HG02973 (cell line): Measurements from ENCODE around the gene PCP4.

ENCODE experiments used
- ATAC-seq: cut with Tn5 transposase; IDR thresholded peaks from one replicate; pipeline ENCODE4 v1.9.1; 2021; ENCODE audit warnings: moderate library complexity; ENCODE audit not compliant: unreplicated experiment

PCP4 gene

DNA sequence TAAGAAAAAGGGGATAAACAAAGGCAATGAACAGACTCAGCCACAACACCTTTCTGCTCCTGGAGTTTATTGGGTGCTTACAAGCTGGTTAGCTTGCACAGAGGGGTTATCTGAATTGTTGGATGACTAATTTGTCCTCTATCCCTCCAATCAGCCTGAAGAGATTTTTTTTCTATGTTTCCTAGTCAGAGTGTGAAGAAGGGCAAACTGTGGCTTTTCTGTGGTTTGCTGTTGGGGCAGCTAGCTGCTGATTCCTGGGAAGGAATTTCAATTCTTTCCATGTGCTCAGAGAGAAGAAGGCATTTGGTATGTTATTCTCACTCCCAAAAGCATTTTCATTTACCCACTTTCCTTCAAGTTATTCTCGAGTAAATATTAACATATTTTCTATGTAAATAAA, 48.6 kb downstream of the PCP4 start:
- no peak for ATAC-seq

DNA sequence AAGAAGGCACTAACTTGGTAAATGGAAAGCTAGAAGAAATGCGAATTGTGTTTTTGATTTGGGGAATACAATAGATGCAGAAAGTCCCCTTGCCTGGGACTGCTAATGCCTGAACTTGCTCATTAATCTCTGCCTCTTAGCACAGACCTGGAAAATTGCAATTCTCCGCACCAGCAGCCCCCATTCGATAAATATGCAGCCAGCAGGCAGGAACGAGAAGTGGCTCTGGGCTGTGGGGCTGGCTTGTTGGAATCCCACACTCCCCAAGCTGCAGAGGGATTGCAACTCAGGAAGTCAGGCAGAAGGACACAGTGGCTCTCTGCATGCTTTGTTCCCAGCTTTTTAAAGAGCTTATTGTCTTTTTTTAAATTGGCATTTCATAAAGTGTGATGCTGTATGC, 51.3 kb downstream of the PCP4 start:
- ATAC-seq, result no peak

DNA sequence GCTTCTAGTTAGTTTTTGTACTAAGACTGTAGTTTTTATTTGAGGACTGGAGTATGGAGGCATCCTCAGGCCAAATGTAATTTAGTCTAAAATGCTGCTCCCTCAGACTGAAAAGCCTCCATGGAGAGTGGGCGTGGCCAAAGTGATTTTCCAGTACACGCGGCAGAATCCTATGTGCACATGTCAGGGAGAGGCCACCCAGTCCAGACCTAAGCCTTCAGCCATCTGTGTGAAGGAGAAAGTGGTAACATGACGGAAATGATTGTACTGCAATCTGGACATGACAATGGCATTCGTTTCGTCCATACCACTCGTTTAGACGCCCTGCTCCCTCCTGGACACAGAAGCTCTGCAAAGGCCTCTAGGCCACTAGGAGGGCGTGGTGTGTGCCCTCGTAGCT, 56.2 kb downstream of the PCP4 start:
- ATAC-seq, result no peak

DNA sequence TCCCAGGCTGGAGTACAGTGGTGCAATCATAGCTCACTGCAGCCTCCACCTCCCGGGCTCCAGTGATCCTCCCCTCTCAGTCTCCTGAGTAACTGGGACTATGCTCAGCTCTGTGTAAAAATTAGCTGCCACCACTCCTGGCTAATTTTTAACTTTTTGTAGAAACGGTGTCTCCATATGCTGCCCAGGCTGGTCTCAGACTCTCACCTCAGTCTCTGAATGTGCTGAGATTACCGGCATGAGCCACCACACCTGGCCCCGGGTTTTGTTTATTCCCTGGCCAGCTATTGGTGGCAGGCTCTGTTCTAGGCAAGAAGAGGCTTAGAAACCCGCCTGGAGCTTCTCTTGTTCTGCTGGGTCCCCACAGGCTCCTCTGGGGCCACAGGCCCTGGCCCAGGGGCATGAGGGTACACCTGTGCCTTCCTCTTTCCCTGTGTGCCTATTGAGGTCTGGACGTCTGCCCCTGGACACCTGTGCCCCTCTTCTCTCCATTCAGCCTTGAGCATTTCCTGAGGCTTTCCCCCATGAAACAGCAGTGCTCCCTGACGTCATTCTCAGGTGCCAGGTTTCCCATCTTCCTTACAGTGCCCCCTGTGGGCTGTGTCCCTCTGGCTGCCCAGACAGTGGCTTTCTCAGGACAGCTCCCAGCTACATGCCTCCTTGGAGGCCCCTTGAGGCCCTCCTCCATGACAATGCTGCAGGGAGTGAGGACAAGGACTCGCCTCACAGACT, 57.5 kb downstream of the PCP4 start:
- ATAC-seq, result no peak

DNA sequence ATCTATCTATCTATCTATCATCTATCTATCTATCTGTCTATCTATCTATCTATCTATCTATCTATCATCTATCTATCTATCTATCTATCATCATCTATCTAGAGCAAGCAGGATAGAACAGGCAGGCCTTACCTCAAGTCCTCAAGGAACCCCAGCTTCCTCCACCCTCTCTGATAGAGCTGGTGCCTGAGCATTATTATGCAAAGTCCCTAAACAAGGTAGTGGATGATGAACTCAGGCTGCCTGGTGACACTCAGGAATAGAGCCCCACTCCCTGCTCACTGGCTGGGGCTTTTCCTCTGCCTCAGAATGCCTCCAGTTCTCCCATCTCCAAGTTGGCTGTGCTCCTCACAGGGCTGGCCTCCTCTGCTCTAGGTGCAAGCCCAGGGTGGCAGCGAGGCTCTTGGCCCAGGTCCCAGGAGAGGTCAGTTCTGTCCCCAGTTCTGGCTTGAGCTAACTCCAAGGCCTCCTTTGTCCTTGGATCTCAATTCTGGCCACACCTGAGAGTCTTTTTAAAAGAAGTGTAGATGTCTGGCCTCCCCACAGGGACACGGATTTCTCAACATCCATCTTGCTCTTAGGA, 60.2 kb downstream of the PCP4 start:
- ATAC-seq, result no peak

DNA sequence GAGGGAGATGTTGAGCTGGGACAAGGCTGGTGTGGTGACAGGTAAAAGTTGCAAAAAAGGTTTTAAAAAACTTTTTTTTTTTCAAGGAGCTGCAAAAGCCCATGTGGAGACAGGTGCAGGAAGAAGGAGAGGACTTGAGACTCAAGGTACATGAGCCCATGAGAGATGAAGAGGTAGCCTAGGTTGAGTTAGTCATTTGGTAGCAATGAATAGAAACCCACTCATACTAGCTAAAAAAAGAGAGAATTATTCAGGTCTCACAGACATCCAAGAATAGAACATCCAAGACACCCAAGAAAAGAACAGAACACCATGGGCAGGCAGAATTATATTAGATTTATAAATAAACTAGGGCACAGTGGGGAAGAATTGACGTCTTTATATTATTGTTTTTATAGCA, 65.1 kb downstream of the PCP4 start:
- ATAC-seq, result no peak

DNA sequence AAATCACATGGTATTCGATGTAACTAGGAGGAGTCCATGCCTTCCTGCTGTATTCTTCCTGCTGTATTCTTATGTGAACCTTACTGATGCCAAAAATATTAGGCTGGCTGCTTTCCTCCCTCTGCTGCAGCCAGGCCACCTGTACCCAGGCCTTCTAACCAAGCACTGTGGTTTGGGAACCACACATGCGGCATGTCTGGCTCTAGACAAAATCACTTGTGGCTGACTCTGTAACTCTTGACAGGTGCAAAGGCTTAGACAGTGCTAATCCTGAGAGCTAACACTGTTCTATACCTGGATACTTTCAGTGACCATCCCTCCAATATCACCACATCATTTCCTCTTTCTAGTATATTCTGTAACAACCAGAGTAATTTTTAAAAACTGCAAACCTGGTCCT, 67.7 kb downstream of the PCP4 start:
- no peak for ATAC-seq

DNA sequence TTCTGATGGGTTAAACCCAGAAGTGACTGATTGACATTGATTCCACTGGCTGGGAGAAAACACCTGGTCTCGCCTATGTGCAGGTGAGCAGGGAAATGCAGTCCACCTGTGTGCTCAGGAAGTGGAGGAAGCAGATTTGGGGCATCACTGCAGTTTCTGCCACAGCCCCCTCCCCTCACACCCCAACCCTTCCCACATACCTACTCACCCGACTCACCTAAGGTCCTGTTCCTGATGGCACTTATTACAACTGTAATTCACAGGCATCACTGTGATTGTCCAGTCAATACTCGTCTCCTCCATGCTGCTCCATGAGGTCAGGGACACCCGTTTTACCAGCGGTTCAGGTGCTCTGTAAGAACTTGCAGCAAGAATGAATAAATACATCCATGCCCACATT, 68.5 kb downstream of the PCP4 start:
- ATAC-seq, result no peak

DNA sequence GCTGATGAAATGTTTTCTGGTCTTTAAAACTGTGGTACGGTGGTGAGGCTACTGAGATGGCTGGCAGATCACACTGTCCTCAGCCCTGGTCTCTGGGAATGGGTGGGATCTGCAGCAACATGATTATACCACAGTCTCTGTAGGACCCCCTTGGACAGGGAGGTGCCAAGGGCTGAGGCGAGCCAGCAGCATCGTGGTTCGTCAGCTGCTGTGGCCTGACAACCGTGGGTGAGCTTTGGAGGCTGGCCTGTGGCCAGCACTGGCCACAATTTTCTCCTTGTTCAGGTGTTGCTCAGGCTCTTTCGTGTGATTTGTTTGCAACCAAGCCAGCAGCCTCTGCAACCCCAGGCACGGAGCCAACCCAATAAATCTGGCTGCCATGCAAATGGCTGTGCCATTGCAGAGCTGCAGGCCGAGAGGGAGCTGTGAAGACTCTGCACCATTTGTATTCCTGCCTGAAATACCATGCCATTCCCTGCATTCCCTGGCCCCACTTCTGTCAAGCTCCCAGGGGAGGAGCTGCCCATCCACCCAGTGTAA, 70.9 kb downstream of the PCP4 start:
- no peak for ATAC-seq

DNA sequence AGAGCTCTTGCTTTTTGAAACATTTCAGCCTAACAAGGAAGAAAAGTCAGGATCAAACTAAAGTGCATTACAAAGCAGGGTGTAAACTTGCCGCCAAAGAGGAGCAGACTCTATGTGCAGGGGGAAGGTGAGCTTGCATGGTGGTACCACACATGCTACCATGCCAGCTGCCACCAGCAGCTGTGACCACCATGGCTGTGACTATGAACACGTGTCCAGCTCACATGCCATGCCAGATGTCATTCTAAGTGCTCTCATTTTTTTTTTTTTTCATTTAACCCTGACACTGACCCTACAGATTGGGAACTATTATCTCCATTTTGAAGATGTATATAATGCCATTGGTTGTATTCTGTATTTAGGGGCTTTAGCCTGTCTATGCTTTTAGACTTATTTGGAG, 79.0 kb downstream of the PCP4 start:
- ATAC-seq, result no peak

DNA sequence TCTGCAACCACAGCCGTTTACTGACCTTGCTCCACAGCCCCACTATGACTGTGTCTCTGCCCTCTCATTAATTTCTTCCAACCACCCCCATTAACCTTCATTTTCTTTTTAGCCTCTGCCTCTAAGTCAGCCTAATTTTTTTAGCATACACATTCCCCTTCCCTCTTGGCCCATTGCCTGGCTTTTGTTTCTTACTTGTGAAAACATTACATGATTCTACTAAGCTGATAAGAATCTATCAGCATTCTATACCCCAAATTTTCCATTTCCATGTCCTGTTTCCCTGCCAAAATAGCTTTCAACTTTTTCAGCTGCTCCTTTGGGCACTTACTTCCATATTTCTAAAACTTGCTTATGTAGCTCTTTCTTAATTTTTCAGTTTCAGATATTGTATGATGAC, 79.8 kb downstream of the PCP4 start:
- no peak for ATAC-seq

DNA sequence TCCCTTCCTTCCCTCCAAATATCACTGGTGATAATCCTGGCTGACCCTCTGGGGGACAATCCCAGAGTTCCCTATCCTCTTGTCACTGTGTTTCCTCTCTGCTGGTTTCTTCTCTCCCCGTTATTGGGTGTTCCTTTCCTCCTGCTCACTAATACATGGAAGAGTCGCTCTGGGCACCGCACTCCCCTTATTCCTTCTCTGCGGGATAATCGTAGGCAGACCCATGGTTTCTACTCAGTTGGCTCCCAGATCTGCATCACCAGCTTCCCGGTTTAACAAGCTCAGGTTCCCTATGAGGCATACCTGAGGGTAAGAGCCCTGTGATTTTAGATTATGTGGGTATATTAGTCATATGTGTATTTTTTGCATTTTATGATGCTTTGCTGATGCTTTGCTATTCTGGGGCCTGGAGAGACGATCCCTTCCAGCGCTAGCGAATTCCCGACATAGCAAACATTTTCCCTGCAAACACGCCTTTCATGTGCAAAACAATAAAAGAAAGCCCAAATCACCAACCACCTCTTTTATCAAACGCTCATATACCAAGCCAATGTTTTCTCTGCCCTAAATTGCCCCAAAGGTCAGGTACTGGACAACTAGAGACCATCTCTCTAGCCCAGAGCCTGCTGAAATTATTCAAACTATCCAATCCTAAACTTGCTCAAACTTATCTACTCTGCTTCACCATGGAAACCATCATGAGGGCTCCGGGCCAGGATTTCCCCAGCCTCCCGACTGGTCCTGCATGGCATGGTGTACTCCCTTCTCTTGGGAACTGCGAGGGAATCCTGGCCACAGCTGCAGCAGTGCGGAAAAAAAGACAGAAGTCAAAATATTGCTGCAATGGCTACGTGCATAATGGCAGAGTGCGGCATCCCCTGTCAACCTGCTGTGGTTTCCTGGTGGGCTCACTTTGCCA, 84.2 kb downstream of the PCP4 start:
- ATAC-seq, result no peak

DNA sequence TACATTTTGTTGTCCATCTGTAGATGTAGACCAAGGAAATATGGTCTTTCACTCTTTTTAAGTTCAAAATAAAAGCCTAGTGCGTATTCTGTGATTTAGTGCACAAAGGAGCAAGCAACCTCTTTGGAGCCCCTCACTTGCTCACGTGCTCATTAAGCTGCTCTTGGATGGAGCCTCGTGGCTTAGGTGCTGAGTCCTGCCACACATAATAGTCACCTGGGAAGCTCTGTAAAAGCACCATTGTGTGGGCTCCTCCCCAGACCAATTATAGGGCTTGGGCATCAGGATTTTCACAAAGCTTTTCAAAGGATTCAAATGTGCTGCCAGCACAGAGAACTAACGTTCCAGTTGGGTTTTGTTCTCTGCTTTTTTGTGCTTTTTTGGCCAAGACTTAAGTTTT, 85.0 kb downstream of the PCP4 start:
- no peak for ATAC-seq

DNA sequence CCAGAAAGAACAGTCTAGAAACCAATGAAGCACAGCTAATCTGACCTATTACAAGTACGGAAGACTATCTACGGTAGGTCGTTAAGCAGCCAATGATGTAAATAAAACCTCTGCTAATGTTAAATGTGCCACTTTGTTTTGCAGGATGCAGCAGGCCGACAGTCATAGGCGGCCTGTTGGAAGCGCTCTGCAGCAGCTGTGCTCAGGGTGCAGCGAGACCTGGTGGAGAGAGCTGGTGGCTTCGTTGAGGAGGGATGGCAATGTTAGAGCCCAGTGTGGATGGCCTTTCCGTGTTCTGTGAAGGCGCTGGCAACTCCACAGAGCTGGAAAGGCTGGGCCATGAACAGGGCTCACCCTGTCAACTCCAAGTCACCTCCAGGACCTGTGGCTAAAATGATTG, 87.3 kb downstream of the PCP4 start:
- no peak for ATAC-seq

DNA sequence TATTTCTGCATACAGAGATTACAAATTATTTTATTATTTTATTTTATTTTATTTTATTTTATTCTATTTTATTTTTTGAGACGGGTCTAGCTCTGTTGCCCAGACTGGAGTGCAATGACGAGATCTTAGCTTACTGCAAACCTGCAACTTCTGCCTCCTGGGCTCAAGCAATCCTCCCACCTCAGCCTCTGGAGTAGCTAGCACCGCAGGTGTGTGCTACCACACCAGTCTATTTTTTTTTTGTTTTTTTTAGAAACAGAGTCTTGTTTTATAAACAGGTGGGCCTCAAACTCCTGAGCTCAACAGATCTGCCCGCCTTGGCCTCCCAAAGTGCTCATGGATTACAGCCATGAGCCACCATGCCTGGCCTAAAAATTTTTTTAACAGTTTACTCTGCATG, 88.1 kb downstream of the PCP4 start:
- no peak for ATAC-seq

DNA sequence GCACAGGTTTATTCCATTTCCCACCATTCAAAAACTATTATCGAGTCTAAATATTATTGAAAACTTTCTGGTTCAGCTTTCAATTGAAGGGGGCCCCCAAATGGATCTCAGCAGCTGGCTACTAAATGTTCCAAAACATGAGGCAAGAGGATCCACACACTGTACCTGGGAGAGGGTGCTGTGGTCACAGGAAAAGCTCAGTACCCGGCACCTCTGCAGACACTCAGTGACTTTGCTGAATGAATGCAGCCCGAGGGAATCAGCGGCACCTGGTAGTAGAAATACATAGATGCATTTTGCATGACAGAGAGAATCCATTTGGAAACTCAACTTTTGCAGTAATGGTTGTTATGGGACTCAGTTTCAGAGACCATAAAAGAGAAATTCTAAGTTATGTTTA, 89.3 kb downstream of the PCP4 start:
- ATAC-seq, result no peak

DNA sequence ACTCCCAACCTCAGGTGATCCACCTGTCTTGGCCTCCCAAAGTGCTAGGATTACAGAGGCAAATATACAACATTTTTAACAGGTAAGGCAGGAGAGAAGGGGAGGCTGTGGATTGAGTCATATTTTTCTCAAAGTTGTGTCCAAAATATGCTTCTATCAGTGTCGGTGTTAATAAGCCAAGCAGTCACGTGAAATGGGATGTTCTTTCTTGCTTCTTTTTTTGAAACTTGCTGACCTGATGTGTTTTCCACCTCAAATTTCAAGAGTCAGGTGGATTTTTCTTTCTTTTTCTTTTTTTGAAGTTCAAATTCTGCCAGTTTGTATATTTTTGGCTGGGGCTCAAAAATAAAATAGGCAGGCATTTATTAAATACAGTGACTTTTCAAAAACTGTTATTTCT, 91.5 kb downstream of the PCP4 start:
- no peak for ATAC-seq

DNA sequence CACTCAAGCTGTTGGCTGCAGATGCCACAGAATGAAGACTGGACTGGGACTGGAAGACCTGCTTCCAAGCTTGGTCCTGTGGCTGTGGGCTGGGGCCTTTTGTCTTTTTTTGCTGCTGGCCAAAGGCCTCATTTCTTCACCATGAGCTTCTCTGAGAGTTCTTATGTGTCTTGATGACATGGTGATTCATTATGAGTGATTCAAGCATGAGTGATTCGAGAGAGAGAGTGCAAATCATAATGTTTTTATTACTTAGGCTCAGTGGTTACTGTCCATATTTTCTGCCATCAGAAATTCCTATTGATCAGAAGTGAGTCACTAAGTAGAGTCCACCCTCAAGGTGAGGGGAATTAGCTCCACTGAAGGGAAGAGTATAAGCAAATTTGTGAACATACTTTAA, 94.0 kb downstream of the PCP4 start:
- no peak for ATAC-seq

DNA sequence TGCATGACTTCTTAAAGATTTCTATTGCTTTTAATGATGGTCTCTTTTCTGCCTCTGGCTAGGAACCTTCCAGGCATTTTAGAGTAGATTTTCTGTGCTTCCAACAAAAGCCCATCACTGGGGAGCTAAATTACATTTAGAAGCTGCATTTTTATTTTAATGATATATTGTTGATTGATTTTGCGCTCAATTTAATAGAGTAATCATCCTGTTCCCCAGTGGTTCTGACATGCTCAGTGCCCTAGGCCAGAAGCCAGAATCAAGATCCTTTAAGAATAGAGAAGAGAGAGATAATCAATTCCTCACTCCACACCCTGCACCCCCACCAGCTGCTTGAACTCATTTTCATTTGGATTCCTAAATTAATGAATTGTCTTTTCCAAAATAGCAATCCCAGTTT, 97.8 kb downstream of the PCP4 start:
- no peak for ATAC-seq

DNA sequence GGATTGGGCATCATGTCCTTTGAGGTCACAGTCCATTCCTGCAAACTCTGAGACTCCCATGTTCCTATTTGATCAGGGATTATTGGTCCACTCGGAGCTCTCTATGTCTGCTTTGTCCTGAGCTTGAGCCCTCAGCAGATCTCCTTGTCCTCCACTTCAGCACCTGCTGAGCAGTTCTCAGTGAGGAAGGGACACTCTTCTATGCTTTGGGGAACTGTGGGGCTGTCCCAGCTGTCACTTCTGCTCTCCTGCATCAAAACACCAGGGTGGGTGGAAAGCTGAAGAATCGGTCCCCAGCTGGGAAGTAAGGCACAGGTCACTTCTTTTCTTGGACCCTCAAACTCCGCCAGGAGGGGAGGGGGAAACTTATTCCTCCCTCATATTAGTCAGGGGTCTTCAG, 99.5 kb downstream of the PCP4 start:
- ATAC-seq, result no peak

DNA sequence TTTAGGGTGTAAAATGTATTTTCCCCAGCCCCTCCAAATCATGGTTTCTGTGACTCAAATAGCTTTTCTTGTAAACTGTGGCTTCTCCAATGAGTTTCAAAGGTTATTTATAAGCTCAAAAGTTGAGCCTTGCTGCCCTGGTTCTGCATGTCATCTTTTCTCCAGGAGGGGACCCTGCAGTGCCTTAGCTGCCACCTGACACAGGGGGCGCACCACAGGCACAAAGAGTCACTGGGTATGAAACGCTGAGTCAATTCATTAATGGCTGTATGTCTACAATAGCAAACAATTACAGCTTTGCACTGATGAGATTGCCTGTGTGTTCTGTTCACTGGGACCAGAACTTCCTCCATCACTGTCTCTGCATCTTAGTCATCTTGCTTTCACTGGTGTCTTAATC, 100.8 kb downstream of the PCP4 start:
- no peak for ATAC-seq
